AG04449 (cell line): ENCODE measurements around the gene MSGN1.

Experiments
- CTCF ChIA-PET: fragments of 350-600 bp; formaldehyde crosslinking; extraction: SDS; loops from one replicate; lab custom pipeline; 2021; ENCODE audit warnings: antibody characterized with exemption; lab: Yijun Ruan, JAX
- POLR2A ChIA-PET: fragments of 400-600, 350-600 bp; formaldehyde crosslinking; extraction: SDS; loops from one replicate; lab custom pipeline; 2020; ENCODE audit warnings: antibody characterized with exemption, inconsistent platforms; lab: Yijun Ruan, JAX
- DNase-seq: peaks from one replicate; pipeline ENCODE4 v3.0.0-alpha.2; 2010; ENCODE audit warnings: low read depth, low spot score
- H3K4me3 ChIP-seq: 2 replicates; pipeline ENCODE4 v1.5.1; 2011; ENCODE audit warnings: low read depth, mild to moderate bottlenecking, control low read depth, low read length
- CTCF ChIP-seq: IDR thresholded peaks from one replicate; pipeline ENCODE4 v1.5.1; 2011; ENCODE audit warnings: mild to moderate bottlenecking, moderate library complexity, low read length, control low read depth, inconsistent platforms; ENCODE audit not compliant: insufficient read depth; ENCODE audit errors: missing control alignments

MSGN1 gene

DNA sequence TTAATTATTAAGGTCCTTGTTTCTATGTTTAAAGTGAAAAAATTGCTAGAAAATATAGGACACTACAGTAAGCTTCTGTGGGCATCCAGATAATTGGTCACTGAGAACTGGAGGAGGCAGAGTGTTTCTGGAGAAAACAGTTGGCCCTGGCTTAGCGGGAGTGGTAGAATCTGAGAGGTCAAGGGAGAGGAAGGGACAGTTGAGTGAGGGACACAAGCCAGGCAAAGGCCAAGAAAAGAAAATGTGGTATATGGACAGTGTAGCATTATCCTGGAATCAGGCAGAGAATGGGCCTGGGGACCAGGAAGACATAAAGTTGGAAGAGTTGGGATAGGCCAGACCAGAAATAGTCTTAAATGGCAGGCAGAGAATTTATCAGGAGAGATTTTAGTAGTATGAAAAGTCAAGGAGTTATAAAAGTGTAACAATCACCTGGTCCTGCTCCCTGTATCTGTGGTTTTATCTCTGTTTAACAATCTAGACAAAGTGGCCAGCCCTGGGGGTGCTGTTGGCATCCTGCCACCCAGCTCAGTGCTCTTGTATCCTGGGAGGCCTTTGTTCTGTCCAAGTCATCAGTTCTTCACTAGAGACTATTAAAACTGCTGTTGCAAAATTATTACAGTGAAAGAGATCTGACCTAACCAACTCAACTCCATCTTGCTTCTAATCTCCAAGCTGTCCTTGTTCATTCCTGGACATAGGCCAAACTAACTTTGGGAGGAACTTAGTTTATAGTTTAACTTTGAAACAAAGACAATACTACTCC is 15.4 kb upstream of the MSGN1 start:
- ChIA-PET CTCF (interaction anchor here (1.5 kb wide), 1 partner anchor 30 kb away, joined by 5 read pairs; no protein-coding TSS in a partner anchor), POLR2A (no interaction called here)
- H3K4me3 ChIP-seq = no peak overlapping the region
- no peak for DNase-seq
- no peak for TF ChIP-seq CTCF

GRCh38 chr2:17803497-17803896 is 12.8 kb upstream of the MSGN1 start:
- ChIA-PET POLR2A (no interaction called here), CTCF (interaction anchor here (0.7 to 1.0 kb wide), 2 partner anchors 29 to 84 kb away, joined by 3 to 4 read pairs; no protein-coding TSS in a partner anchor)
- no peak for TF ChIP-seq CTCF
- no peak for DNase-seq
- H3K4me3 ChIP-seq = no peak overlapping the region

- TF ChIP-seq CTCF = no peak
- ChIA-PET POLR2A (no interaction called here), CTCF (interaction anchor here (1.0 to 1.1 kb wide), 2 partner anchors 27 to 84 kb away, joined by 4 read pairs; no protein-coding TSS in a partner anchor)
- no peak overlapping the region for H3K4me3 ChIP-seq
- DNase-seq = no peak
These were observed 11.9 kb upstream of the MSGN1 start for GRCh38 chr2:17804358-17804757.

DNA sequence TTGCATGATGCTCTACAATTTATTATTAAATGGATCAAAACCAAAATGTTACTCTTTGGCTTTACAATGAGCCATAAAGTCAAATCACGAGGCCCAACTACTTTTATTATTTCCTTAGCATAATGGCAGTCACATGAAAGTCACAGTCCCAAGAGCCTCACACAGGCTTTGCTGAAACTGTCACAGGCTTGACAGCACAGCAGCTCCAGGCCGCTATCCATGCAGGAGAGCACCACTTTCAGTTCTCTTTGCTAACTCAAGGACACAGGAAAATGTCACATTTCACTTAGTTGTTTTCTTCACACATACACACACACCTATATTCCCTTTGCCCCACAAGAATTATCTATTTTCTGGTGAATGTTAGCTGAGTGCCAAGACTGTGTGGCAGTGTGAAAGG is 11.1 kb upstream of the MSGN1 start:
- no peak for DNase-seq
- TF ChIP-seq CTCF = no peak

GRCh38 chr2:17805717-17806363 is 10.4 kb upstream of the MSGN1 start:
- H3K4me3 ChIP-seq = no peak overlapping the region
- DNase-seq = no peak
- no peak for TF ChIP-seq CTCF
- POLR2A ChIA-PET = no interaction called here
- CTCF ChIA-PET = interaction anchor here (0.6 to 1.1 kb wide), 3 partner anchors 24 to 172 kb away, joined by 3 to 5 read pairs (median 3); no protein-coding TSS in a partner anchor

More for the DNA sequence above, 11.1 kb upstream of the MSGN1 start:
- ChIA-PET POLR2A (no interaction called here), CTCF (interaction anchor here (1.1 kb wide), 1 partner anchor 25 kb away, joined by 5 read pairs; no protein-coding TSS in a partner anchor)
- no peak overlapping the region for H3K4me3 ChIP-seq
